PC-9 (cell line): ENCODE measurements around the gene MAPKBP1. TPM values are rescaled to one million over a fixed set of nuclear protein-coding genes. Genes with fewer than 3 reads are reported as not detected.

Source experiments
- BruUV-seq: library from RNA; stranded (reverse); fragments of 400-500 nt; replicated peaks from 2 replicates; lab custom pipeline; 2021; lab: Mats Ljungman, UMichigan
- CTCF ChIA-PET: fragments of 300-600 bp; sonication (Branson Sonifier 250); formaldehyde crosslinking; loops from one replicate; lab custom pipeline; 2022; ENCODE audit warnings: antibody characterized with exemption; lab: Charles Lee
- POLR2A ChIA-PET: fragments of 300-600 bp; sonication (Branson Sonifier 250); formaldehyde crosslinking; loops from one replicate; lab custom pipeline; 2022; ENCODE audit warnings: antibody characterized with exemption; ENCODE audit not compliant: unreplicated experiment; lab: Charles Lee
- DNase-seq, 2 experiments: peaks; one replicate each; pipeline versions ENCODE4 v3.0.0 to v3.0.0-alpha.2; 2015 to 2022; ENCODE audit warnings: mixed read lengths in 1 of 2
- H2AFZ ChIP-seq: fragments of 200-600 bp; sonication (generic); 2 replicates; pipeline ENCODE4 v1.8.1; 2017; ENCODE audit warnings: antibody characterized with exemption
- H3F3A ChIP-seq: fragments of 200-600 bp; sonication (generic); 2 replicates; pipeline ENCODE4 v1.8.1; 2017; ENCODE audit warnings: antibody characterized with exemption, mild to moderate bottlenecking, low read depth; ENCODE audit not compliant: insufficient read depth
- H3K27ac ChIP-seq: fragments of 200-600 bp; sonication (generic); 2 replicates; pipeline ENCODE4 v1.6.1; 2016; ENCODE audit warnings: mixed run types
- H3K27me3 ChIP-seq: fragments of 200-600 bp; sonication (generic); 2 replicates; pipeline ENCODE4 v1.6.1; 2016; ENCODE audit warnings: low read depth, mixed run types; ENCODE audit not compliant: insufficient read depth
- H3K36me3 ChIP-seq: fragments of 200-600 bp; sonication (generic); 2 replicates; pipeline ENCODE4 v1.6.1; 2016; ENCODE audit warnings: low read depth, mixed run types
- H3K4me1 ChIP-seq: fragments of 200-600 bp; sonication (generic); replicated peaks from 2 replicates; pipeline ENCODE4 v1.6.1; 2016; ENCODE audit warnings: mixed run types; ENCODE audit not compliant: insufficient read depth
- H3K4me2 ChIP-seq: fragments of 200-600 bp; sonication (generic); 2 replicates; pipeline ENCODE4 v1.6.1; 2017; ENCODE audit warnings: mixed run types
- H3K4me3 ChIP-seq: fragments of 200-600 bp; sonication (generic); 2 replicates; pipeline ENCODE4 v1.6.1; 2016; ENCODE audit warnings: mixed run types
- H3K79me2 ChIP-seq: fragments of 200-600 bp; sonication (generic); 2 replicates; pipeline ENCODE4 v1.6.1; 2017; ENCODE audit warnings: low read depth, mixed run types
- H3K9me2 ChIP-seq: fragments of 200-600 bp; sonication (generic); 2 replicates; pipeline ENCODE4 v1.8.1; 2017; ENCODE audit warnings: mild to moderate bottlenecking; ENCODE audit not compliant: insufficient read depth
- H3K9me3 ChIP-seq: fragments of 200-600 bp; sonication (generic); 2 replicates; pipeline ENCODE4 v1.8.1; 2016; ENCODE audit warnings: low read depth; ENCODE audit not compliant: insufficient read depth
- H4K20me1 ChIP-seq: fragments of 200-600 bp; sonication (generic); 2 replicates; pipeline ENCODE4 v1.8.1; 2017; ENCODE audit not compliant: insufficient read depth
- CTCF ChIP-seq: fragments of 200-600 bp; sonication (generic); conservative IDR thresholded peaks from 2 replicates; pipeline ENCODE4 v1.6.1; 2017; ENCODE audit warnings: mixed run types, antibody characterized with exemption, mild to moderate bottlenecking, moderate library complexity
- EZH2 ChIP-seq: fragments of 200-600 bp; sonication (generic); IDR thresholded peaks from 2 replicates; pipeline ENCODE4 v1.8.0; 2017; ENCODE audit warnings: antibody characterized with exemption, low read depth
- intact Hi-C: fragments of 100-400 bp; cut with micrococcal nuclease; formaldehyde crosslinking; loops from one replicate; pipeline ENCODE4 v1.10.0; 2022; ENCODE audit not compliant: unreplicated experiment
- total RNA-seq: library from RNA; stranded (reverse); gene quantifications from 2 replicates; pipeline ENCODE4 v1.2.3, GENCODE V29; 2021

Gene MAPKBP1
- total RNA-seq, 1 experiment from 2014 or later: 22.9 TPM

GRCh38 chr15:41810651-41811431 is 36.6 kb downstream of the MAPKBP1 start:
- Histone ChIP-seq H3K9me2 (no peaks in the 10 kb centered on the region), H3K27me3 (no peaks in the 10 kb centered on the region), H3K4me1 (no peaks in the 10 kb centered on the region), H3K36me3 (no peaks in the 10 kb centered on the region), H3K9me3 (no peaks in the 10 kb centered on the region), H4K20me1 (no peaks in the 10 kb centered on the region), H3K27ac (no peak overlapping the region), H3K79me2 (no peaks in the 10 kb centered on the region), H2AFZ (no peak overlapping the region), H3K4me2 (no peak overlapping the region), H3K4me3 (no peak overlapping the region), H3F3A (no peaks in the 10 kb centered on the region)
- TF ChIP-seq CTCF (no peak), EZH2 (no peak)
- intact Hi-C loops: loop anchor here (1.0 to 10.0 kb wide), 5 partner anchors 93 to 909 kb away; partner anchors contain the start of gene TYRO3
- CTCF ChIA-PET: interaction anchor here (0.5 to 2.1 kb wide), 4 partner anchors 37 to 229 kb away, joined by 3 to 21 read pairs (median 10); partner anchors contain the start of gene MAPKBP1
- no TSS peak for BruUV-seq
- POLR2A ChIA-PET: interaction anchor here (0.6 kb wide), 1 partner anchor 381 kb away, joined by 25 read pairs; no protein-coding TSS in a partner anchor
- DNase-seq: no peak

GRCh38 chr15:41811432-41812195 is 37.3 kb downstream of the MAPKBP1 start:
- Histone ChIP-seq H3K4me3 (no peak overlapping the region), H3K79me2 (no peaks in the 10 kb centered on the region), H4K20me1 (no peaks in the 10 kb centered on the region), H3K4me1 (no peaks in the 10 kb centered on the region), H2AFZ (no peak overlapping the region), H3K36me3 (no peaks in the 10 kb centered on the region), H3K4me2 (no peak overlapping the region), H3K9me3 (no peaks in the 10 kb centered on the region), H3K27me3 (no peaks in the 10 kb centered on the region), H3K9me2 (no peaks in the 10 kb centered on the region), H3K27ac (no peak overlapping the region), H3F3A (no peaks in the 10 kb centered on the region)
- BruUV-seq: no TSS peak
- DNase-seq: peak; percentile 52 to 73
- ChIA-PET POLR2A (no interaction called here), CTCF (interaction anchor here (0.5 to 2.1 kb wide), 2 partner anchors 38 to 230 kb away, joined by 3 to 21 read pairs; partner anchors contain the start of gene MAPKBP1)
- no peak for TF ChIP-seq EZH2
- peak; percentile 78 for TF ChIP-seq CTCF
- intact Hi-C loops: loop anchor here (1.0 to 10.0 kb wide), 5 partner anchors 93 to 909 kb away; partner anchors contain the start of gene TYRO3

GRCh38 chr15:41812820-41813375 is 38.6 kb downstream of the MAPKBP1 start:
- TF ChIP-seq EZH2: no peak
- no peak for TF ChIP-seq CTCF
- BruUV-seq: no TSS peak
- H3K4me2 ChIP-seq: no peak overlapping the region
- H3K27me3 ChIP-seq: no peaks in the 10 kb centered on the region
- H3F3A ChIP-seq: no peaks in the 10 kb centered on the region
- no peaks in the 10 kb centered on the region for H4K20me1 ChIP-seq
- H3K9me2 ChIP-seq: no peaks in the 10 kb centered on the region
- DNase-seq: no peak
- CTCF ChIA-PET: interaction anchor here (0.6 to 1.0 kb wide), 2 partner anchors 107 to 272 kb away, joined by 3 to 6 read pairs; no protein-coding TSS in a partner anchor
- H3K4me1 ChIP-seq: no peaks in the 10 kb centered on the region
- no peaks in the 10 kb centered on the region for H3K36me3 ChIP-seq
- H3K27ac ChIP-seq: no peak overlapping the region
- no peak overlapping the region for H3K4me3 ChIP-seq
- H3K79me2 ChIP-seq: no peaks in the 10 kb centered on the region
- no peak overlapping the region for H2AFZ ChIP-seq
- POLR2A ChIA-PET: no interaction called here
- intact Hi-C loops: loop anchor here (5.0 to 10.0 kb wide), 2 partner anchors 258 to 911 kb away; partner anchors contain the start of gene TYRO3
- no peaks in the 10 kb centered on the region for H3K9me3 ChIP-seq
